Osteoblast (primary cell): ENCODE measurements around the gene STUM. TPM values are rescaled to one million over a fixed set of nuclear protein-coding genes. Genes with fewer than 3 reads are reported as not detected.

Experiments
- DNase-seq: peaks from one replicate; pipeline ENCODE4 v3.0.0; 2011; ENCODE audit warnings: low spot score, mixed read lengths; ENCODE audit not compliant: insufficient read length; ENCODE audit errors: missing footprints
- H2AFZ ChIP-seq: 2 replicates; pipeline ENCODE4 v1.6.0; 2011; ENCODE audit warnings: mild to moderate bottlenecking, low read length
- H3K27ac ChIP-seq: 2 replicates; pipeline ENCODE4 v1.5.1; 2011; ENCODE audit warnings: mild to moderate bottlenecking, low read depth, low read length, moderate library complexity
- H3K27me3 ChIP-seq: 2 replicates; pipeline ENCODE4 v1.6.0; 2012; ENCODE audit warnings: mild to moderate bottlenecking, control low read depth, inconsistent platforms, low read length, moderate library complexity; ENCODE audit not compliant: insufficient read depth
- H3K36me3 ChIP-seq: 2 replicates; pipeline ENCODE4 v1.5.1; 2011; ENCODE audit warnings: mild to moderate bottlenecking, low read length, control low read depth, moderate library complexity; ENCODE audit not compliant: insufficient read depth
- H3K4me1 ChIP-seq: 2 replicates; pipeline ENCODE4 v1.5.1; 2011; ENCODE audit warnings: mild to moderate bottlenecking, low read length, control low read depth, moderate library complexity; ENCODE audit not compliant: insufficient read depth
- H3K4me2 ChIP-seq: 2 replicates; pipeline ENCODE4 v1.6.0; 2011; ENCODE audit warnings: mild to moderate bottlenecking, low read length; ENCODE audit not compliant: insufficient read depth
- H3K4me3 ChIP-seq: fragments of 200-600 bp; sonication (generic); 3 replicates; pipeline ENCODE4 v1.5.1; 2012; ENCODE audit warnings: mild to moderate bottlenecking, low read length, inconsistent platforms; ENCODE audit not compliant: insufficient read depth
- H3K79me2 ChIP-seq: 2 replicates; pipeline ENCODE4 v1.6.0; 2012; ENCODE audit warnings: mild to moderate bottlenecking, low read length, control low read depth, inconsistent platforms; ENCODE audit not compliant: insufficient read depth
- H3K9me3 ChIP-seq: 2 replicates; pipeline ENCODE4 v1.5.1; 2011; ENCODE audit warnings: low read depth, low read length, control low read depth
- H4K20me1 ChIP-seq: 2 replicates; pipeline ENCODE4 v1.6.0; 2012; ENCODE audit warnings: mild to moderate bottlenecking, low read length, control low read depth; ENCODE audit not compliant: insufficient read depth
- CTCF ChIP-seq: IDR thresholded peaks from 2 replicates; pipeline ENCODE4 v1.5.1; 2011; ENCODE audit warnings: mild to moderate bottlenecking, low read depth, low read length, moderate library complexity; ENCODE audit errors: extremely low read depth
- total RNA-seq: library from RNA; depleted of rRNA; stranded (reverse); fragments of >200 nt; gene quantifications from 2 replicates; pipeline ENCODE4 v1.2.3, GENCODE V29; 2012

STUM gene
- total RNA-seq, 1 donor, result under 0.01 TPM

DNA sequence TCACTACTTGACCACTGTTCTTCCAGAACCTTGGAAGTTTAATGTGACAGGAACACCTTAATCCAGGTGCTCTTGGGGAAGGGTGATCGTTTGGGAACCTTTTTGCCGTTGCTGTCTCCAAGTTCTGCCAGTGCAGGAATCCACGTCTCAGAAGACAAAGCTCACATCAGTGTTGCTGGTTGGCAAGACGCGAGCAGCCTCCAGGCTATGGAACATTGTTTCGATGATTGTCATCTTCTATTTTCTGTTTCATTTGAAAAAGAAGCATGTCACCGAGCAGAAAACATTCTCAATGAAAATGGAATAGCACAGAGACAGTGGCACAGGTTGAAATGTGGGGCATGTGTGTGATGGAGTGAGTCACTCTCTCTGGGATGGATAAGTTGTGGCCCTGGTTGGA, 11.7 kb downstream of the STUM start:
- Histone ChIP-seq H3K4me3 (no peak overlapping the region), H3K9me3 (no peaks in the 10 kb centered on the region), H3K27ac (no peak overlapping the region), H3K36me3 (no peaks in the 10 kb centered on the region), H3K27me3 (no peaks in the 10 kb centered on the region), H3K79me2 (no peaks in the 10 kb centered on the region), H4K20me1 (no peaks in the 10 kb centered on the region), H3K4me1 (no peaks in the 10 kb centered on the region), H3K4me2 (no peak overlapping the region), H2AFZ (no peak overlapping the region)
- DNase-seq, result peak; percentile 63
- no peak for TF ChIP-seq CTCF

GRCh38 chr1:226562989-226563388, 14.4 kb downstream of the STUM start:
- no peak for TF ChIP-seq CTCF
- Histone ChIP-seq H3K9me3 (no peaks in the 10 kb centered on the region), H3K79me2 (no peaks in the 10 kb centered on the region)

GRCh38 chr1:226563666-226564065, 15.1 kb downstream of the STUM start:
- no peak for DNase-seq
- H3K27me3 ChIP-seq, result peaks cover 21% of the 10 kb centered on the region
- H3K4me2 ChIP-seq, result no peak overlapping the region
- no peak overlapping the region for H3K27ac ChIP-seq
- TF ChIP-seq CTCF, result no peak
- H3K4me3 ChIP-seq, result no peak overlapping the region
- no peaks in the 10 kb centered on the region for H3K9me3 ChIP-seq
- H3K4me1 ChIP-seq, result no peaks in the 10 kb centered on the region
- no peaks in the 10 kb centered on the region for H3K79me2 ChIP-seq
- no peak overlapping the region for H2AFZ ChIP-seq
- no peaks in the 10 kb centered on the region for H4K20me1 ChIP-seq
- no peaks in the 10 kb centered on the region for H3K36me3 ChIP-seq

More at GRCh38 chr1:226562989-226563388, 14.4 kb downstream of the STUM start:
- H3K4me2 ChIP-seq, result no peak overlapping the region
- DNase-seq, result no peak
- H3K36me3 ChIP-seq, result no peaks in the 10 kb centered on the region
- H2AFZ ChIP-seq, result no peak overlapping the region
- H3K27ac ChIP-seq, result no peak overlapping the region
- H4K20me1 ChIP-seq, result no peaks in the 10 kb centered on the region
- peaks cover 14% of the 10 kb centered on the region for H3K27me3 ChIP-seq
- no peaks in the 10 kb centered on the region for H3K4me1 ChIP-seq
- H3K4me3 ChIP-seq, result no peak overlapping the region

DNA sequence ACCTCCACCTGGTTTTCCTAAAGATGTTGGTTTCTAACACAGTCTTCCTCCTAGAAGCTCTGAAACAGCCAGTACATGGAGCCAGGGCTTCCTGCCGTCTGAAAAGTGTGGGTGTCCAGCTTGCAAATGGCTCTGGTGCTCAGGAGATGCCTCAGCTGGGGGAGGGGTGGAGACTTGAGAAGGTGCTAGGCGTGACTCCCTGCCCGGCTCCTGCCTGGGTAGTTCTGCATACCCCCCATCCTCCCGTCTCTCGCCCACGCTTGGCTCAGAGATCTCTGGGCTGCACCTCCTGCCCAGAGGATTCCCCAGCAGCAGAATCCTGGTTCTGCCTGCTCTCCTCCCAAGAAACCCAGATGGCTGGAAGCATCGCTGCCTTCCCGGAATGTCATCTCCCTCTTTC, 16.9 kb downstream of the STUM start:
- Histone ChIP-seq H3K4me2 (no peak overlapping the region), H3K36me3 (no peaks in the 10 kb centered on the region), H3K79me2 (no peaks in the 10 kb centered on the region), H3K4me3 (no peak overlapping the region), H4K20me1 (no peaks in the 10 kb centered on the region), H2AFZ (no peak overlapping the region), H3K9me3 (no peaks in the 10 kb centered on the region), H3K27ac (no peak overlapping the region), H3K4me1 (no peaks in the 10 kb centered on the region), H3K27me3 (peaks cover 21% of the 10 kb centered on the region)
- TF ChIP-seq CTCF, result no peak
- no peak for DNase-seq
